DMS53 treated with DMSO at 0.1 percent for 48 hours (cell line): ENCODE results near the gene SPATC1L.

Experiments used
- DNase-seq: peaks from one replicate; lab custom pipeline; 2025; ENCODE audit not compliant: unreplicated experiment; lab: John Stamatoyannopoulos, UW

SPATC1L gene

GRCh38 chr21:46215436-46216131, 31.3 kb upstream of the SPATC1L start:
- no peak for DNase-seq

GRCh38 chr21:46214478-46215340, 30.4 kb upstream of the SPATC1L start:
- DNase-seq = no peak

- DNase-seq = no peak
Observed at GRCh38 chr21:46213620-46214286, 29.5 kb upstream of the SPATC1L start.

GRCh38 chr21:46212721-46213484, 28.6 kb upstream of the SPATC1L start:
- DNase-seq = no peak

- no peak for DNase-seq
Observed at GRCh38 chr21:46211786-46212720, 27.8 kb upstream of the SPATC1L start.

- no peak for DNase-seq
Observed at GRCh38 chr21:46211376-46211775, 27.1 kb upstream of the SPATC1L start.

- DNase-seq = no peak
Observed at GRCh38 chr21:46210378-46211136, 26.3 kb upstream of the SPATC1L start.

- DNase-seq = no peak
Observed at GRCh38 chr21:46208761-46209721, 24.8 kb upstream of the SPATC1L start.

- no peak for DNase-seq
Observed at GRCh38 chr21:46207920-46208591, 23.8 kb upstream of the SPATC1L start.

- DNase-seq = no peak
Observed at GRCh38 chr21:46207006-46207919, 23.0 kb upstream of the SPATC1L start.

- DNase-seq = no peak
Observed at GRCh38 chr21:46206163-46207005, 22.1 kb upstream of the SPATC1L start.

GRCh38 chr21:46205766-46206162, 21.5 kb upstream of the SPATC1L start:
- no peak for DNase-seq

GRCh38 chr21:46205166-46205565, 20.9 kb upstream of the SPATC1L start:
- no peak for DNase-seq

GRCh38 chr21:46203203-46203600, 18.9 kb upstream of the SPATC1L start:
- DNase-seq = no peak

- no peak for DNase-seq
Observed at GRCh38 chr21:46202592-46203202, 18.4 kb upstream of the SPATC1L start.
